BJ (cell line): ENCODE results near the gene KBTBD12. TPM values are rescaled to one million over a fixed set of nuclear protein-coding genes. Genes with fewer than 3 reads are reported as not detected.
"Not testable (repeated sequence)": the region's sequence is repeated elsewhere in the genome, so short reads cannot be mapped to it uniquely, and the experiment has no call there.

Experiments used
- CTCF ChIA-PET: fragments of 350-600 bp; formaldehyde crosslinking; extraction: SDS; loops from one replicate; lab custom pipeline; 2021; ENCODE audit warnings: antibody characterized with exemption, inconsistent platforms; lab: Yijun Ruan, JAX
- POLR2A ChIA-PET: fragments of 300-600 bp; sonication (Branson Sonifier 250); formaldehyde crosslinking; extraction: SDS; loops from one replicate; lab custom pipeline; 2021; ENCODE audit warnings: antibody characterized with exemption; lab: Charles Lee
- DNase-seq: peaks from one replicate; pipeline ENCODE4 v3.0.0-alpha.2; 2011; ENCODE audit warnings: low read depth
- H3K27me3 ChIP-seq: 2 replicates; pipeline ENCODE4 v1.6.0; 2011; ENCODE audit warnings: low read length; ENCODE audit not compliant: control insufficient read depth, insufficient read depth
- H3K36me3 ChIP-seq: 2 replicates; pipeline ENCODE4 v1.5.1; 2011; ENCODE audit warnings: low read length; ENCODE audit not compliant: control insufficient read depth, insufficient read depth
- H3K4me3 ChIP-seq: 2 replicates; pipeline ENCODE4 v1.5.1; 2011; ENCODE audit warnings: low read depth, mild to moderate bottlenecking, control low read depth, low read length
- CTCF ChIP-seq: IDR thresholded peaks from 2 replicates; pipeline ENCODE4 v1.5.1; 2011; ENCODE audit warnings: low read depth, mild to moderate bottlenecking, control low read depth, inconsistent platforms, low read length, moderate library complexity; ENCODE audit not compliant: insufficient read depth
- polyA plus RNA-seq: library from polyadenylated mRNA; depleted of rRNA; stranded (reverse); fragments of >200 nt; gene quantifications from 2 replicates; pipeline ENCODE4 v1.2.3, GENCODE V29; 2011

KBTBD12 gene
- polyA plus RNA-seq, 1 experiment, result not detected

- CTCF ChIA-PET, result no interaction called here
- peaks cover 6% of the 10 kb centered on the region for H3K27me3 ChIP-seq
- no peaks in the 10 kb centered on the region for H3K36me3 ChIP-seq
- POLR2A ChIA-PET, result no interaction called here
- DNase-seq, result no peak
- no peak overlapping the region for H3K4me3 ChIP-seq
- no peak for TF ChIP-seq CTCF
These were observed 11.2 kb upstream of the KBTBD12 start for GRCh38 chr3:127903611-127904375.

GRCh38 chr3:127905556-127905955 is 9.5 kb upstream of the KBTBD12 start:
- ChIA-PET CTCF (interaction anchor here (0.8 kb wide), 1 partner anchor 209 kb away, joined by 3 read pairs; no protein-coding TSS in a partner anchor), POLR2A (no interaction called here)
- DNase-seq, result no peak

GRCh38 chr3:127906653-127907052 is 8.4 kb upstream of the KBTBD12 start:
- H3K36me3 ChIP-seq, DNase-seq, POLR2A ChIA-PET, H3K27me3 ChIP-seq, CTCF ChIA-PET, H3K4me3 ChIP-seq: not testable (repeated sequence)

More at GRCh38 chr3:127905556-127905955, 9.5 kb upstream of the KBTBD12 start:
- TF ChIP-seq CTCF, result no peak
- H3K36me3 ChIP-seq, result no peaks in the 10 kb centered on the region
- no peak overlapping the region for H3K4me3 ChIP-seq
- peaks cover 7% of the 10 kb centered on the region for H3K27me3 ChIP-seq

- no peak overlapping the region for H3K4me3 ChIP-seq
- peaks cover 8% of the 10 kb centered on the region for H3K27me3 ChIP-seq
- no peak for TF ChIP-seq CTCF
- no peaks in the 10 kb centered on the region for H3K36me3 ChIP-seq
- ChIA-PET POLR2A (no interaction called here), CTCF (no interaction called here)
- no peak for DNase-seq
These were observed 6.8 kb upstream of the KBTBD12 start for GRCh38 chr3:127908202-127908601.

GRCh38 chr3:127908951-127909350 is 6.1 kb upstream of the KBTBD12 start:
- ChIA-PET CTCF (interaction anchor here (1.5 kb wide), 1 partner anchor 8 kb away, joined by 4 read pairs; no protein-coding TSS in a partner anchor), POLR2A (no interaction called here)
- peaks cover 6% of the 10 kb centered on the region for H3K27me3 ChIP-seq
- H3K4me3 ChIP-seq, result no peak overlapping the region
- no peaks in the 10 kb centered on the region for H3K36me3 ChIP-seq
- no peak for DNase-seq
- no peak for TF ChIP-seq CTCF
